Medulla oblongata (tissue), 1 donor: ENCODE data around the gene BNIP3.
A peak's percentile ranks its signal among the peaks of the same experiment; 100 is the strongest.
"Not testable (repeated sequence)": the region's sequence is repeated elsewhere in the genome, so short reads cannot be mapped to it uniquely, and the experiment has no call there.

ENCODE experiments used
- DNase-seq: peaks from one replicate; pipeline ENCODE4 v3.0.0-alpha.2; 2015; ENCODE audit errors: extremely low spot score

The BNIP3 gene

GRCh38 chr10:131977323-131978096 lies 4.2 kb downstream of the BNIP3 start:
- DNase-seq = no peak

DNA sequence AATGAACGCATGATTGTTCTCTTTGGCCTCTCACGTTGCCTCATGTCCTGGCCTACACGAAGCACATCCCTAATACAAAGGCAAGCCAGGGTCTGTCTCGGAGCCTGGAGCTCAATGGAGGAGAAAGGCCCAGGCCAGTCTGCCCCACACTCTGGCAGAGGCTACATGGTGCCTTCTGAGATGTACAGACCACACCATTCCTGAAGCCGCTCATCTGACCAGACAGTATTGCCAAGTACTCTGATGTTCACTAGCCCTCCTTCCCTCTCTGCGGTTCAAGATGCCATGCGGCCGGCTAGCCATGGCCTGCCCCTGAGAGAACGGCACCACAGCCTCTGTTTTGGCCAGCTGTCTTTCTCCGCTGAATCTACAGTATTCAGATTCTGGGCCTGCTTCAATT lies 5.9 kb downstream of the BNIP3 start:
- no peak for DNase-seq

- DNase-seq = no peak
Measured at GRCh38 chr10:131975003-131975402, 6.7 kb downstream of the BNIP3 start.

DNA sequence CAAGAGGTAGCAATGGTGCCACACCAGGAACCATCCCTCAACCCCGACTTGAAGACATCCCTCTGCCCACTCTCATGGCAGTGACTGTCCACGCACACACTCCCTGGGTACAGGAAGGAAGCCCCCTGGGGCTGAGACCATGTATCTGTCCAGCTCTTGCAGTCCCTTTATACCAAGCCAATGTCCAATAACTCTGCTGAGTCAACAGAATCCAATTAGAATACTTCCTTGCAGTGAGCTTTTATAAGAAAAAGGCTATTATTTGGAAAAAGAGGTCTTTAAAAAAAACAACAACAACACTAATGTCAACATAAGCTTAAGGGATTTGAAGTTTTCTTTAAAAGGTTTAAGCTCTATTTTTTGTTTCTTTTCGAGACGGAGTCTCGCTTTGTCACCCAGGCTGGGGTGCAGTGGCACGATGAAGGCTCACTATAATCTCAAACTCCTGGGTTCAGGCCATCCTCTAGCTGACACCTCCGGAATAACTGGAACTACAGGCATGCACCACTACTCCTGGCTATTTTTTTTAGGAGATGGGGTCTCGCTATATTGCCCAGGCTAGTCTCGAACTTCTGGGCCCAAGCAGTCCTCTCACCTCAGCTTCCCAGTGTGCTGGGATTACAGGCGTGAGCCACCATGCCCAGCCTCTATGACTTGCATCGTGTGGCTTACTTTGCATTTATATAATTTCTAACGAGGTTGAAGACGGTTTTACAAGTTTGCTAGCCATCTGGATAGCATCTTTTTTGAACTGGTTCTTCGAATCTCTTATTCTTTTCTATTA lies 7.5 kb downstream of the BNIP3 start:
- no peak for DNase-seq

DNA sequence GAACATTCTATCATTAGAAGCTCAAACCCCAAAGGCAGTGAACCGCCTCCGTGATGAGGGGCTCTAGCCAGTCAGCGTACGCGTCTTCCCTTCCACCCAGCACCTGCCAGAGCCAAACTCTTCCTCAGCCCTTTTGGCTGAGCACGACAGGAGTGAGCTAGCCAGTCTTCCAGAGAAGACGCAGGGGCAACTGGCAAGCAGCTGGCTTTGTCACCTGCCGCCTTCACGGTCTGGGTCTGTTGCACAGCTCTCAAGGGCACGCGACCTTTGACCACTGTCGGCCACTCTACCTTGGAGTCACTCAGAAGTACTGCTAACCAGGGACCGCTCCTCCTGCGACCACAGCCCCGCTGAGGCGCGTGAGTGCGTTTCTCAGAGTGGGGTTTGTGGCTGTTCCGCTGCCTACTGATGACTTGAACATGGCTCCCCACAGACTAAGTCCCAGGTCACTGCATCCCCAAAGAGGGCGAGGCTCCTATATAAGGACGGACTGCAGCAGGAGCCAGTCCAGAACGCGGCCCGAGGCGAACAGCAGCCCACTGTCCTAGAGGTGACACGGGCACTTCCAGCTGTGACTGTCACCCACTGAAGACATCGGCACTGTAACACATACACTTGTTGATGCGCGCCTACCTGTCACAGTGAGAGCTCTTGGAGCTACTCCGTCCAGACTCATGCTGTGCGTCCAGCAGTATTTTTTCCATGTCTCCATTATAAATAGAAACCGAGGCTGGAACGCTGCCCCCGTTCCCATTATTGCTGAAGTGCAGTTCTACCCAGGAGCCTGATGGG lies 8.4 kb downstream of the BNIP3 start:
- DNase-seq = no peak

- peak; percentile 44 for DNase-seq
Measured at GRCh38 chr10:131972474-131973071, 9.2 kb downstream of the BNIP3 start.

DNA sequence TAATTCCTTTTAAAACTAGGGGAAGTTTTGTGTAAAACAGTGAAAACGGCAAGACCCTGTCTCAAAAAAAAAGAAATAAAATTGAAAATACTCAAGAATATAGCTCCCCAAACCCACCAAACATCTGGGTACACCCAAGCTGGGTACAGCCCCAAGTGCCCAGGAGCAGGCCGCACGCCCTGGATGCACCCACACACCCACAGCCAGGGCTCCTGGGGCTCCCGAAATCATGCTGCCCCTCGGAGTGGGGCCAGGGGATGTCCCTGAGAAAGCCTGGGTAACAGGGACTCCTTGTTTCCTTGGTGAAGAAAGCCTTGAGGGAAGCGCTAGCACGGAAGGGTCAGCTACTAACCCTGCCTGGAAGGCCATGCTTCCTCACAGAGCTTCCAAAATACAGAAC lies 10.1 kb downstream of the BNIP3 start:
- no peak for DNase-seq

DNA sequence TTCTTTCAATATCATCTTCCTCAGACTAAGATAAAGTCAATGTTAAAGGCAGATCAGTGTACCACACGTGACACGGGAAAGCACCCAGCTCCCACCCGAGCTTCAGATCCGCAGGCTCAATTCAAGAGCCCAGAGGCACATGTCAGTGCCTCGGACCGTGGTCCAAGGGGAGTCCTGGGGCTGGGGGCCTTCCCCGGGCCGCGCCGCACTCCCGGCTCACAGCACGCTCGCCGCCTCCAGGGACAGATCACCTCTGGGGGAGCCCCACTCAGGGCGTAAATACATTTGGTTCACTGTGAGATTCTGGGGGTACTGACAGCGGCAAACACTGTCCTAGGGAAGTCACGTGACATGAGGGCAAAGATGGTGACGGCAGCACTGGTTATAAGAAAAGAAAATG lies 10.8 kb downstream of the BNIP3 start:
- DNase-seq = no peak

DNA sequence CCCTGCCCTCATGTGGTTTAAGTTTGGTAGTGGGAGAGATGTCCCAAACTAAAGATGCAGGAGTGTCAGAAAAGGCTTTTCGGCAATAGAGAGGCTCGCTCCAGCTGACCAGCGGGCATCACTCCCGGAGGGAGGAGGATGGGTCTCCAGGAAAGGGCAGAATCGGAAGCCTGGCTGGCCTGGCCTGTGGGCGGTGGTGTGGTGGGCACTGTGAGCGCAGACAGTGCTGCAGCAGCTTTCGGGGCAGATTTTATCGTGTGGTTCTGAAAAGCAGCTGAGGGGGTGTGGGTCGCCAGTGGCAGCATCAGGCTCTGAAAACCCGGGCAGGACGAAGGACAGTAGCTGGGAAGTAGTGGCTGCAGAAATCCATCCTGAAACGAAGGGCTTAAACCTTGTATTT lies 12.8 kb downstream of the BNIP3 start:
- no peak for DNase-seq

DNA sequence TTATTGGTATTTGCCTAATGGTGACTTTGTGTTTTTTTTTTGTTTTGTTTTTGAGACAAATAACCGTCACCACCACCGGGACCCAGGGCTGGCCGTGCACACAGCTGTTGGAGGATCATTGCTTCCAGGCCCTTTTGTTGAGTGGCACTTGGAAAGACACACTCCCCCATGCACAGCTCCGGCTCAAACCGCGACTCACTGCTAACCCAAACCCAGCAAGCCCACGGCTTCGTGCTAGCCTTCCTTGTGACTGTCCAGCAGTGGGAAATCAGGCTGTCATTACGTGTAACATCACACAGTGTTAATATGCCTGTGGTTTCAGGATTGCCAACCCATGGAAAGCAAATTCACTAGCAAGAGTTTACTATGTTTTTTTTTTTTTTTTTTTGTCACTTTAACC lies 17.4 kb downstream of the BNIP3 start:
- DNase-seq = no peak

DNA sequence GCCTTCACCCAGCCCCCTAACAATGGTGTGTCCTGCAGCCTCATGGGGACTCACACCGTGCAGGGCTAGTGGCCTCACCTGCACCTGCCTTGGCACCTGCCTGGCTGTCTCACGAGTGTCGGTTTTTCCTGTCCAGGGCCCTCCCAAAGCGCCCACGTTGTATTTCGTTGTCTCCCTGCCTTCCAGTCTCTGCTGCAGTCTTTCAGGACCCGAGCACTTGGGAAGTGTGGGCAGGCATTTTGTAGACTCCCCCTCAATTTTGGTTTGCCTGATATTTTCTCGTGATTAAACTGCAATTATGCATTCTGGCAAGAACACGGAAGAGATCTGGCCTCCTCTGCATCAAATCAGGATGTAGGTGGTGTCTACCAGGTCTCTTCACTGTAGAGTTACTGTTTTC lies 17.9 kb downstream of the BNIP3 start:
- DNase-seq = no peak

GRCh38 chr10:131963350-131963749 lies 18.4 kb downstream of the BNIP3 start:
- DNase-seq = no peak

DNA sequence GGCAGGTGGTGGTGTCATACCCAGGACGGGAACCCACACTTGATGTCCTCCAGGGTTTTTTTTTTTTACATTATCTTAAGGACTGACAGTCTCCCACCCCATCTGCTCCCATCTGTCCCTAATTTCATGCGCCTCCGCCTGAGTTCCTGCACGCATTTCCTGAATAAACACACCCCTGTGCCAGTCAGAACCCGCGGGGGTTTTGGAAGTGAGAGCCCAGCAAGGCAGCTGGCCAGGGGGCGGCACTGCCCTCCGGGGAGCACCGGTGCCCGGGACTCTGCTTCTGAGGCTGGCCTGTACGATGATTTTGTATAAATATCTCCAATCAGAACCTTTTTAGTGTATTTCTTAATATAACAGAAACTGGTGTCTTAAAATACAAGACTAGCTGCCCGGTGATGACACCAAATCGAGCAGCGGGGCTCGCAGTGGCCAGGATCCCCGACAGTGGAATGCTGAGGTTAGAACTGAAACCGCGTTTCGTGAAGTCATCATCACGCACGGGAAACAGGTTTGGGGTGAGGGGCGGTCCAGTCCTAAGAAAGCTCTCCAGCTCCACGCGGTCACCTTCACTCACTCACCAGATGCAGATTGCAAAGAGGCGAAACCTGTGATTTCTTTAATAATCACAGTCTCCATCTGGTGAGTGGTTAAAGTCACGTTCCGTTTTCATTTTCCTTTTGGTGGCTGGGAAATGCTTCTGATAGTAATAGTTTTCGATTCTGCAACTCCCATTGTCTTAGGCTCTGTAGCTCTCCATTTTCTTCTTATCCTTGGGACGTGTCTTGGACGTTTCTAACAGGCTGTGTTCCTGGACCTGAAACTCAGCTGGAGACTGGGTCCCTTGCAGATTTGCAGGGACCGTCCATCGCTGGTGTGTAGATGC lies 19.7 kb downstream of the BNIP3 start:
- peak; percentile 26 for DNase-seq

DNA sequence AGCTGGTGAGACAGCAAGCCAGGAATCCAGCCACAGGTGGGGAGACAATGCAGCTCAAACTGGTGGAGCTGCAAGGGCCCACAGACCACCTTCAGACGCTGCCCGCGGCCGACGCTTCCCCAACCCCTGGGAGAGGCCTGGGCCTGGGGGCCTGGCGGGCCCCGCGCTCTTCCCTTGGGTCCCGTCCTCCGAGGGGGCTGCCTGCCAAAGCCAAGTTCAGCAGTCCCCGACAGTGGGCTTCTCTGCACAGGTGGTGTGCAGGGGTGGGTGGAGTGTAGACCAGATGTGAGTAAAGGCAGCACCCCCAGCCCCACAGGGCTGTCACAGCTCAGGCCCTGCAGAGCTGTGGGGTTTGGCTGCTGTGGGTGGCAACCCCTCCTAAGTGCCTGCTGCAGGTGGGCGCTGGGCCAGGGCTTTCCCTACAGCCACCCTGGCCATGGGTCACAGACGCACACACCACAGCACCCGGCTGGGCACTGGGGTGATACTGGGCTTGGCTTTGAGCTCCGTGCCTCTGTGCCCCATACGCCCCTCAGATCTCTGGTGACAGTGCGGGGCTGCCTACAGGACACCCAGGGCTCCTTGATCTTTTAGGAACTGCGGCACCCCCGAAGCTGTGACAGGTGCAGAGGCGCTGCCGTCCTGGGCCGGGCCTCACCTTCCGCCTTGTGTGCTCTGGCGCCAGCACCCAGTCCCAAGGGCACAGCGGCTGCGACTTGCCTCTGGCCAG lies 20.5 kb downstream of the BNIP3 start:
- DNase-seq = no peak

DNA sequence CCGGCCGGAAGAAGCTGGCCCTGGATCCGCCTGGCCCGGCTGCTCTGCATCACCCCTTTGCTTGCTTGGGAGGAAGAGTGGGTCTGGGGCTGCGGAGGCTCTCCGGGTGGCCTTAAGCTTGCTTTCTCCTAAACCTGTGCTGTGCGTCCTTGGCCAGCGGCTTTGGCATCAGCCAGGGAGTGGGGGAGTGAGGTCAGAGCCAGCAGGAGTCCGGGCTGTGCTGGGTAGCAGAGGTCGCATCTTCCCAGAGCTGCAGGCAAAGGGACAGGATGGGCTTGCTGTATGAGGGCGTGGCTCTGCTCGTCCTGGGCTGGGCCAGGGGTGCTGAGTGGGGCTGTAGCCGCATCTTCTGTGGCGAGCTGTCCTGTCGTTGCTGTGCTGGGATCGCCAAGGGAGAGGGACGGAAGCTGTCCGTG lies 21.1 kb downstream of the BNIP3 start:
- DNase-seq = no peak

DNA sequence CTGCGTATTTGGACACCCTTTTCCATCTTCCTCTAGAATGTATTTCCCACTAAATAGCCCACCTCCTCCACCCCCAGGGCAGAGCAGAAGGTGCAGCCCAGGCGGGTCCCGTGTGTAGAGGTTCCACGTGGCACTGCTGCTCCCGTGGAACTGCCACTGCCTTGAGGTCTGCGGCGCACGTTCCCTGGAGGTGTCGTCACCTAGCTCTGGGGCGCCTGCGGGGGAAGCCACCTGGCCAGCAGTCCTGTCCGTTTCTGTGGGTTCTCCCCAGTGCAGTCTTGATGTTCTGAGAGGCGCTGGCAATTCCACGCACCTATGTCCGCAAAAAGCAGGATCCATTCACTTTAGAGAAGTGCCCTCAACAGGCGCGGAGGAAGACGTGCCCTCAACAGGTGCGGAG lies 21.9 kb downstream of the BNIP3 start:
- DNase-seq = no peak

DNA sequence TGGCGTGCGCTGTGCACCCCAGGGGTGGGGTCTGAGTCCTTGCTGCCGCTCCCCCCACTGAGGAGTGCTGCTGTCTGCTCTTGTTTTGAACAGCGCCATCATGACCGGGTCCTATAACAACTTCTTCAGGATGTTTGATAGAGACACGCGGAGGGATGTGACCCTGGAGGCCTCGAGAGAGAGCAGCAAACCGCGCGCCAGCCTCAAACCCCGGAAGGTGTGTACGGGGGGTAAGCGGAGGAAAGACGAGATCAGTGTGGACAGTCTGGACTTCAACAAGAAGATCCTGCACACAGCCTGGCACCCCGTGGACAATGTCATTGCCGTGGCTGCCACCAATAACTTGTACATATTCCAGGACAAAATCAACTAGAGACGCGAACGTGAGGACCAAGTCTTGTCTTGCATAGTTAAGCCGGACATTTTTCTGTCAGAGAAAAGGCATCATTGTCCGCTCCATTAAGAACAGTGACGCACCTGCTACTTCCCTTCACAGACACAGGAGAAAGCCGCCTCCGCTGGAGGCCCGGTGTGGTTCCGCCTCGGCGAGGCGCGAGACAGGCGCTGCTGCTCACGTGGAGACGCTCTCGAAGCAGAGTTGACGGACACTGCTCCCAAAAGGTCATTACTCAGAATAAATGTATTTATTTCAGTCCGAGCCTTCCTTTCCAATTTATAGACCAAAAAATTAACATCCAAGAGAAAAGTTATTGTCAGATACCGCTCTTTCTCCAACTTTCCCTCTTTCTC lies 26.0 kb downstream of the BNIP3 start:
- DNase-seq = no peak

GRCh38 chr10:131954356-131954965 lies 27.3 kb downstream of the BNIP3 start:
- DNase-seq = no peak

- DNase-seq = not testable (repeated sequence)
Measured at GRCh38 chr10:131949908-131950307, 31.8 kb downstream of the BNIP3 start.
